ENCODE data around the gene PARN. TPM values are rescaled to one million over a fixed set of nuclear protein-coding genes. Genes with fewer than 3 reads are reported as not detected.

Gene PARN
- total RNA-seq, 2 donors from 2014 or later, result 32.2 to 48.9 TPM

Other genes with a start within 250 kb of the PARN start
- gene BFAR, start 2.7 kb upstream of the PARN start, total RNA-seq, result 10 to 100 TPM; 51.4 to 54.7 TPM
- gene PLA2G10, start 64.0 kb upstream of the PARN start, total RNA-seq, result not detected
- gene NPIPA3, start 73.2 kb upstream of the PARN start, total RNA-seq, result 1 to 10 TPM in 1 of 2 donors, not detected in 1; 1.8 TPM
- 1 to 10 TPM; 2.4 to 4.1 TPM for gene NPIPA2, start 112.3 kb upstream of the PARN start, total RNA-seq
- gene NOMO1, start 203.5 kb upstream of the PARN start, total RNA-seq, result 10 to 100 TPM; 40.0 to 40.1 TPM

All from activated naive CD4-positive, alpha-beta T cell treated with anti-CD3 and anti-CD28 coated beads, Interleukin-2, amount 50 U/mL, for 72 hours (primary cell).